T-helper 22 cell (primary cell): ENCODE results near the gene SFRP5.
A peak's percentile ranks its signal among the peaks of the same experiment; 100 is the strongest.

ENCODE experiments used
- DNase-seq: peaks from one replicate; pipeline ENCODE4 v3.0.0-alpha.2; 2020; ENCODE audit warnings: low read depth

Gene SFRP5

DNA sequence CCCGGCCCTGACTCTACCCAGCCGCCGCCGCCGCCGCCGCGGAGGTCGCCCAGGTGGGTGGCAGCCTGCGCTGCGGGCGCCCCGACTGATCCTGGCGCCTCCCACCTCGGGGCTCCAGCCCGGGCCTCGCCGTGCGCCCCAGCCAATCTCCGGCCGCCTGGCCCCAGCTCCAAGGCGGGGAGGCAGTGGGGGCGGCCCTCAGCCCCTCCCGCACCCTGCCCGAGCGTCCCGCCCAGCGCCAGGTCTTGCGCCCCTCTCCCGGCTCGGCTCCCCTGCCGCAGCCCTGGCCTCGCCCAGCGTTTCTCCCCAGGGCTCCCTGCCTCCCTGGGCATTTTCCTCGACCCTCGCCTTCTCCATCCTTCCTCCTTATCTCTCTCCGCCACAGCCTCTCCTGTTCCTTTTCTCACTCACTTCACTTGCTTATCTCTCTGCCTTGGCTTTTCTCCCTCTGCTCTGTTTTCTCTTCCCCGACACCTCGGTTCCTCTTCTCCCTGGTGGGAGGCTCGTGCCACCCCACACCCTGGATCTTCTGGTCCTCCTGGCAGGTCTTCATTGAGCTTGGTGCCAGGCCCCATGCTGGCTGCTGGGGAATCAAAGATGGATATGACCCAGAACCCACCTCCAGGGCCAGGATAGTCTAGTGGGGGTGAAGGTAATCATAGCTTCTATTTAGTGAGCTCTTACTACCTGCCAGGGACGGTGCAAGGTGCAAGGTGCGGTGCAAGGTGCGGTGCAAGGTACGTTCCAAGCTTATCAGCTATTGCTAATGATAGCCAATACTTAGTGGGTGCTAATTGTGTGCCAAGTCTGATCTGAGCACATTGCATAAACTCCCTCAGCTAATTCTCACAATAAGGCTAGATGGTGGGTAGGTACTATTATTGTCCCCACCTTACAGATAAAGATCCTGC is at the start of gene SFRP5:
TSS of gene SFRP5 (minus strand) at position 87 of the 911 bp plus-strand sequence. CDS start 166 bp downstream, outside the sequence.
- DNase-seq = no peak

DNA sequence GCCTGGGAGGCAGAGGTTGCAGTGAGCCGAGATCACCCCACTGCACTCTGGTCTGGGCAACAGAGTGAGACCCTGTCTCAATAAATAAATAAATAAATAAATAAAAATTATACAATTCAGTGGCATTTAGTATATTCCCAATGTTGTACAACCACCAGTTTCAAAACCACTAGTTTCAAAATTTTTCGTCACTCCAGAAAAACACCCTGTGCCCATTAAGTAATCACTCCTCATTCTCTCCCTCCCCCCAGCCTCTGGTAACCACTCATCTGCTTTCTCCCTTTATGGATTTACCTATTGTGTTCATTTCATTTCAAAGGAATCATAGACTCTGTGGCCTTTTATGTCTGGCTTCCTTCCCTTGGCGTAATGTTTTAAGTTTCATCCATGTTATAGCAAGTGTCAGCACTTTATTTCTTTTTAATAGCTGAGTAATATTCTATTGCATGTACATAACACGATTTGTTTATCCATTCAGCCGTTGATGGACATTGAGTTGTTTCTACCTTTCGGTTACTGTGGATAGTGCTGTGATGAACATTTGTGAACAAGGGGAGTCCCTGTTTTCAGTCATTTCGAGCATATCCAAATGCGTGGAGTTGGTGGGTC is 48.4 kb upstream of the SFRP5 start:
- DNase-seq = no peak

DNA sequence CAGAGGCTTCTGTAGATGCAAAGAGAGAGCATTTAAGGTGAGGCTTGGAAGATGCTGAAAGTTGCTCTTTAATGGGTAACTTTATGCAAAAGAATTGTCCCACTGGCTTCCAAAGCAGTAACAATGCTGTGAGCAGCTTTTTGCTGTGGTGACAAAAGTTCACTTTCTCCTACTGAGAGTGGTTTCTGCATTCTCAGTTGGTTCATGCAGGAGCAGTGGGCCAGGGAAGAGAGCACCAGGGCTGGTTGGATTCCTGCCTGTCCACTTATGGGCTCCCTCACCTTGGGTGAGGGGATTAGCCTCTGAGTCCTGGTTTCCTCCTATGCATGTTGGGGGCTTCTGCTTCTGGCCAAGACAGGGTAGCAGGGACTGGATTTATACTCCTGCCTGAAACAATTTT is 46.8 kb upstream of the SFRP5 start:
- DNase-seq = no peak

DNA sequence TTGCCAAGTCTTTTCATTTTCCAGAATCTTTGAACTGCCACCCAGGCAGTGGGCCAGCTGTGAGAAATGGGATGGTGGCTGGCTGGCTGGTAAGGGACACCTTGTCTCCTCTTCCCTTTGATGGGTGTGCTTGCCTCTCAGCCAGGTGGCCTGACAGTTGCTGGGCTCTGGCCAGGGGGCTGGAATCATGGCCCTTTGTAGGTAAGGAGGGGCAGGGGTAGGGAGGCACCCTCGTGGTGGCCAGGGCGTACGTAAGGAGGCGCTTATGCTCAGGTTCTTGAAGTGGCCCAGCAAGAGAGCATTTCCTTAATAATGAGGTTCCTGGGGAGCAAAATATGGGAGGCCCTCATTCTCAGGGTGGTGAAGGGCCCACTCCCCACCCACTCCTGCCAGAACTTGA is 44.8 kb upstream of the SFRP5 start:
- DNase-seq = no peak

DNA sequence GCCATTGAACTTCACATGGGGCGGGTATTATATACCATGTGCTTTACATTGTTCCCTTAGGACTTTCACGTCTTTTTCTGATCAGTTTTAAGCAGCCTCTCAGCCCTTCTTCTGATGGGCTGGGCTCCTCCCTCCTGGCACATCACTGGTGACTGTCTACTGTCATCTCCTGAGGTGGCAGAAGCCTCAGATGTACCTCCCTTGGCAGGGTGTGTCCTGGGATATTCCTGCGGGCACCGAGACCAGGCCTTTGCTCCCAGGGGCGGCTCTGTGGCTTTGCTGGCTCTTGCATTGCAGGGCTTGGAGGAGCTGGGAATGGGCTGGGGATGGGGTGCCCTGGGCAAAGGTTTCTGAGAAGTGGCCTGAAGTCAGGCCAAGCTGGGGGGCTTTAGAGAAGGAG is 43.2 kb upstream of the SFRP5 start:
- no peak for DNase-seq

DNA sequence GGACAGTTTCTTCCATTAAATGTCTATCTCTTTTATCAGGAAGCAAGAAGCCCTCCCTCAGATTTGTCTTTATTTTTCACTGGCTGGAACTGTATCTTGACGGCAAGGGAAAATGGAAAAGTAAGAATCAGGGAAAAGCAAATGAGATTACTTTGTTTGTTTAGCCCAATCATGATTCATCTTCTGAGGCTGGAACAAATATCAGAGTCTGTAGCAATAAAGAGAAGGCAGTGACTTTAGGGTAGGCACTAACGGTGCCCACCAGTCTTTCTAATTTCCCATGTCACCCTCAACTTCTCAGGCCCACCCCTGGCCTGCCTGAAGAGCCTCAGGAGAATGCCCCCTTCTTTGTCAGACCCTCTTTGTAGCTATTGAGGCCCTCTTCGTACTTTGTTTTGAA is 41.5 kb upstream of the SFRP5 start:
- no peak for DNase-seq

GRCh38 chr10:97812696-97813095 is 40.9 kb upstream of the SFRP5 start:
- DNase-seq = no peak

DNA sequence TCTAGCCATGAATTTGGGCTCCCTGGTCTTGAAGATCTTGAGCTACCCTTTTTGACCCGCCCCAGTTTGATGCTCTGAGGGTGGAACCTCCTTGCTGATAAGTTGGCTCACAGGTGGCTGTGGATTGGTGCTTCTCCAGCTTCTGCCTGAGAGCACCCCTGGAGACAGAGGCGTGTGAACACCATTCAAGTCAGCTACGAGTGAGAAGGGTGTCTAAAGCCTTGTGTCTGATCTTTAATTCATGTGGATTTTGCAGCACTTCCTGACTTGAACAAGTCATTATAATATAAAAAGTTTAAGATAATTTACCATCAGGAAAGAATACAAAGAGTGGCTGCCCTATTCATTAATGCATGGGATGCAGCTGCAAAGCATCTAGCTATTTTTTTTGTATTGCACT is 40.2 kb upstream of the SFRP5 start:
- DNase-seq = no peak

- DNase-seq = no peak
These were observed 38.6 kb upstream of the SFRP5 start for GRCh38 chr10:97810446-97810845.

- DNase-seq = no peak
These were observed 34.1 kb upstream of the SFRP5 start for GRCh38 chr10:97805949-97806348.

GRCh38 chr10:97805096-97805884 is 33.5 kb upstream of the SFRP5 start:
- no peak for DNase-seq

GRCh38 chr10:97801422-97801821 is 29.6 kb upstream of the SFRP5 start:
- DNase-seq = no peak

- no peak for DNase-seq
These were observed 28.7 kb upstream of the SFRP5 start for GRCh38 chr10:97800474-97800873.

GRCh38 chr10:97798958-97799610 is 27.3 kb upstream of the SFRP5 start:
- DNase-seq = no peak

GRCh38 chr10:97796651-97797050 is 24.9 kb upstream of the SFRP5 start:
- no peak for DNase-seq

DNA sequence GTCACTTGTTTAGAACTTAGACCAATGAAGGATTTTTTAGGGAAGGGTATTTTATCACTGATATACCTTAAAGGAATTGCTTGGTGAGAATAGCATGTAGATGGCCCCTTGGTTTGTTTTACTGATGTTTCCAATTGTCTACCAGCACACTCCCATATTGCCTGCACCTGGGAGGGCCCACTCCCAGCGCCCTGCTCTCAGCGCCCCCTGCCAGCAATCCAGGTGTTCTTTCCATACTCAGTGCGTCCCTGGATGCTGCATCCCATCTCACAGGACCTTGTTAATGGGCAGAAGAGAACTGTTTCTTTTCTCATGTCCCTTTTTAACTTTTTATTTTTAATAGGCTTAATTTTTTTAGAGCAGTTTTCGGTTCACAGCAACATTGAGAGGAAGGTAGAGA is 24.1 kb upstream of the SFRP5 start:
- DNase-seq = no peak

GRCh38 chr10:97791824-97792721 is 20.3 kb upstream of the SFRP5 start:
- DNase-seq = peak; percentile 36

DNA sequence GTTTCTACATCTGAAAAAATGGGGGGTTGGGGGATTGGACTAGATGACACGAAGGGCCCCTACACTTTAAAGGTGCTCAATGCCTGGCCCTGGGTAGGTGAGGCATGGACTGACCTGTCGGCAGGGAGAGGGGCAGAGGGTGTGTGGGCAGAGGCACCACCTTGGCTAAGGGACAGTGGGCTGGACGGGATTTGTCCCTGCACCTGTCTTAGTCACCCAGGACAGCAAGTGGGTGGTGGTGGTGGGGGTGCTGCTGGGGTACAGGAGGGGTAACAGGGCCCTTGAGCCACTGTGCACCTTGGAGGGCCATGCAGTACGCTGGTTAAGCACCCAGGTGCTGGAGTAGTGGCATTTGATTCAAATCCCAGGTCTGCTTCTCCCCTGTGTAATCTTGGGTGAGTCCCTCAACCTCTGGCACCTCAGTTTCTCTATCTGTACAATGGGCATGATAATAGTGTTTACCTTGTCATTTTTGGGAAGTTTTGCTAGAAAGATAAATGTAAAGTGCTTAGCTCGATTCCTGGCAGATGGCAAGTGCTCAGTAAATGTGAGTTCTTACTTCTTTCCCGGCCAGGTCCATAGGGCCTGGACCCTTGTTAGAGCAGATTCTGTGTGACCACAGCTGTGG is 18.1 kb upstream of the SFRP5 start:
- DNase-seq = no peak

GRCh38 chr10:97788552-97789442 is 17.0 kb upstream of the SFRP5 start:
- DNase-seq = no peak

DNA sequence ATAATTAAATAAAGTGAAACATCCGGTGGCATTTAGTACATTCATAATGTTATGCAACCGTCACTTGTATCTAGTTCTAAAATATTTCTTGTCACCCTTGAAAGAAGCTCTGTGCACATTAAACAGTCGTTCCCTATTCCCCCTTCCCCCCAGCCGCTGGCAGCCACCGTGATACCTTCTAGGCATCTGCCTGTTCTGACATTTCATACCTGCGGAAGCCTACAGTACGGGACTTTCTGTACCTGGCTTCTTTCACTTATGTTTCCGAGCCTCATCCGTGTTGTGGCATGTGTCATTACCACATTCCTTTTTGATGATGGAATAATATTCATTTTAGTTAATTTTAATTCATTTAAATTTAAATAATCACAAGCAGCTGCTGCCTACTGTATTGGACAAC is 13.9 kb upstream of the SFRP5 start:
- no peak for DNase-seq
